ENCODE results near the gene SH3BP1.

DNA sequence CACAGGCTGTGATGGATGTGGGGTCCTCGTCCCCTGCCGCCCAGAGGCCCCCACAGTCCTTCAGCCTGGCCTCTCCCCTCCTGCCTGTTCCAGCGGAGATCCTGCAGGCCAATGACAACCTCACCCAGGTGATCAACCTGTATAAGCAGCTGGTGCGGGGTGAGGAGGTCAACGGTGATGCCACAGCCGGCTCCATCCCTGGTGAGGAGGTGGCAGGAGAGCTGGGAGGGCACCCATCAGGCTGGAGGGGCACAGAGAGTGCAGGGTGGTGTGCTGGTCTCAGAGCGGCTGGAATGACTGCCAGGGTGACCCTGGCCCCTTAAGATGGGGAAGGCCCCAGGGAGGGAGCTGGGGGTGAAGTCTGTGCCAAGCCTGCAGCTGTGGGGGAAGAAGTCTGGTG, 14.6 kb upstream of the SH3BP1 start:
- TF ChIP-seq, protein P1, sequence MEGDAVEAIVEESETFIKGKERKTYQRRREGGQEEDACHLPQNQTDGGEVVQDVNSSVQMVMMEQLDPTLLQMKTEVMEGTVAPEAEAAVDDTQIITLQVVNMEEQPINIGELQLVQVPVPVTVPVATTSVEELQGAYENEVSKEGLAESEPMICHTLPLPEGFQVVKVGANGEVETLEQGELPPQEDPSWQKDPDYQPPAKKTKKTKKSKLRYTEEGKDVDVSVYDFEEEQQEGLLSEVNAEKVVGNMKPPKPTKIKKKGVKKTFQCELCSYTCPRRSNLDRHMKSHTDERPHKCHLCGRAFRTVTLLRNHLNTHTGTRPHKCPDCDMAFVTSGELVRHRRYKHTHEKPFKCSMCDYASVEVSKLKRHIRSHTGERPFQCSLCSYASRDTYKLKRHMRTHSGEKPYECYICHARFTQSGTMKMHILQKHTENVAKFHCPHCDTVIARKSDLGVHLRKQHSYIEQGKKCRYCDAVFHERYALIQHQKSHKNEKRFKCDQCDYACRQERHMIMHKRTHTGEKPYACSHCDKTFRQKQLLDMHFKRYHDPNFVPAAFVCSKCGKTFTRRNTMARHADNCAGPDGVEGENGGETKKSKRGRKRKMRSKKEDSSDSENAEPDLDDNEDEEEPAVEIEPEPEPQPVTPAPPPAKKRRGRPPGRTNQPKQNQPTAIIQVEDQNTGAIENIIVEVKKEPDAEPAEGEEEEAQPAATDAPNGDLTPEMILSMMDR (conservative IDR thresholded peaks at IDR 0.05; ENCODE audit: low read depth in 2 of 2) = no peak
- TF ChIP-seq, protein P2, sequence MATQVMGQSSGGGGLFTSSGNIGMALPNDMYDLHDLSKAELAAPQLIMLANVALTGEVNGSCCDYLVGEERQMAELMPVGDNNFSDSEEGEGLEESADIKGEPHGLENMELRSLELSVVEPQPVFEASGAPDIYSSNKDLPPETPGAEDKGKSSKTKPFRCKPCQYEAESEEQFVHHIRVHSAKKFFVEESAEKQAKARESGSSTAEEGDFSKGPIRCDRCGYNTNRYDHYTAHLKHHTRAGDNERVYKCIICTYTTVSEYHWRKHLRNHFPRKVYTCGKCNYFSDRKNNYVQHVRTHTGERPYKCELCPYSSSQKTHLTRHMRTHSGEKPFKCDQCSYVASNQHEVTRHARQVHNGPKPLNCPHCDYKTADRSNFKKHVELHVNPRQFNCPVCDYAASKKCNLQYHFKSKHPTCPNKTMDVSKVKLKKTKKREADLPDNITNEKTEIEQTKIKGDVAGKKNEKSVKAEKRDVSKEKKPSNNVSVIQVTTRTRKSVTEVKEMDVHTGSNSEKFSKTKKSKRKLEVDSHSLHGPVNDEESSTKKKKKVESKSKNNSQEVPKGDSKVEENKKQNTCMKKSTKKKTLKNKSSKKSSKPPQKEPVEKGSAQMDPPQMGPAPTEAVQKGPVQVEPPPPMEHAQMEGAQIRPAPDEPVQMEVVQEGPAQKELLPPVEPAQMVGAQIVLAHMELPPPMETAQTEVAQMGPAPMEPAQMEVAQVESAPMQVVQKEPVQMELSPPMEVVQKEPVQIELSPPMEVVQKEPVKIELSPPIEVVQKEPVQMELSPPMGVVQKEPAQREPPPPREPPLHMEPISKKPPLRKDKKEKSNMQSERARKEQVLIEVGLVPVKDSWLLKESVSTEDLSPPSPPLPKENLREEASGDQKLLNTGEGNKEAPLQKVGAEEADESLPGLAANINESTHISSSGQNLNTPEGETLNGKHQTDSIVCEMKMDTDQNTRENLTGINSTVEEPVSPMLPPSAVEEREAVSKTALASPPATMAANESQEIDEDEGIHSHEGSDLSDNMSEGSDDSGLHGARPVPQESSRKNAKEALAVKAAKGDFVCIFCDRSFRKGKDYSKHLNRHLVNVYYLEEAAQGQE (IDR thresholded peaks at IDR 0.05; ENCODE audit: unreplicated experiment) = no peak
- TF ChIP-seq EZH2phosphoT487 (IDR thresholded peaks at IDR 0.05; ENCODE audit: unreplicated experiment) = no peak

All from GM23338 (cell line).